RWPE2 (cell line): ENCODE results near the gene TCF12.
A peak's percentile ranks its signal among the peaks of the same experiment; 100 is the strongest.

Experiments
- ATAC-seq: fragments of 200-7000 bp; cut with Tn5 transposase; 3 replicates; pipeline ENCODE4 v1.9.1; 2021; ENCODE audit warnings: low read depth
- DNase-seq: peaks from one replicate; pipeline ENCODE4 v3.0.0-alpha.2; 2020; ENCODE audit warnings: low spot score
- H3K27ac ChIP-seq: fragments of 450-650 bp; 2 replicates; pipeline ENCODE4 v1.5.1; 2017; ENCODE audit warnings: mild to moderate bottlenecking; ENCODE audit not compliant: poor library complexity, severe bottlenecking
- H3K27me3 ChIP-seq: fragments of 250-450 bp; sonication (Bioruptor Pico); 2 replicates; pipeline ENCODE4 v1.5.1; 2021; ENCODE audit warnings: mild to moderate bottlenecking, moderate library complexity; ENCODE audit not compliant: insufficient read depth, poor library complexity, severe bottlenecking
- H3K36me3 ChIP-seq: fragments of 250-450 bp; sonication (Bioruptor Pico); 2 replicates; pipeline ENCODE4 v1.5.1; 2020; ENCODE audit warnings: low read depth, mild to moderate bottlenecking, moderate library complexity
- H3K4me1 ChIP-seq: fragments of 250-450 bp; sonication (Bioruptor Pico); 2 replicates; pipeline ENCODE4 v1.5.1; 2021; ENCODE audit warnings: mild to moderate bottlenecking, moderate library complexity; ENCODE audit not compliant: insufficient read depth, poor library complexity, severe bottlenecking
- H3K4me3 ChIP-seq: fragments of 250-450 bp; sonication (Bioruptor Pico); 2 replicates; pipeline ENCODE4 v1.5.1; 2021; ENCODE audit warnings: mild to moderate bottlenecking, moderate library complexity; ENCODE audit not compliant: severe bottlenecking
- H3K9me3 ChIP-seq: fragments of 250-450 bp; sonication (Bioruptor Pico); 2 replicates; pipeline ENCODE4 v1.5.1; 2021; ENCODE audit warnings: mild to moderate bottlenecking, moderate library complexity; ENCODE audit not compliant: severe bottlenecking
- TF ChIP-seq, protein P1 (sequence below): fragments of 450-650 bp; IDR thresholded peaks from one replicate; pipeline ENCODE4 v1.5.1; 2017; ENCODE audit warnings: mild to moderate bottlenecking, moderate library complexity; ENCODE audit not compliant: poor library complexity, severe bottlenecking

The TCF12 gene

DNA sequence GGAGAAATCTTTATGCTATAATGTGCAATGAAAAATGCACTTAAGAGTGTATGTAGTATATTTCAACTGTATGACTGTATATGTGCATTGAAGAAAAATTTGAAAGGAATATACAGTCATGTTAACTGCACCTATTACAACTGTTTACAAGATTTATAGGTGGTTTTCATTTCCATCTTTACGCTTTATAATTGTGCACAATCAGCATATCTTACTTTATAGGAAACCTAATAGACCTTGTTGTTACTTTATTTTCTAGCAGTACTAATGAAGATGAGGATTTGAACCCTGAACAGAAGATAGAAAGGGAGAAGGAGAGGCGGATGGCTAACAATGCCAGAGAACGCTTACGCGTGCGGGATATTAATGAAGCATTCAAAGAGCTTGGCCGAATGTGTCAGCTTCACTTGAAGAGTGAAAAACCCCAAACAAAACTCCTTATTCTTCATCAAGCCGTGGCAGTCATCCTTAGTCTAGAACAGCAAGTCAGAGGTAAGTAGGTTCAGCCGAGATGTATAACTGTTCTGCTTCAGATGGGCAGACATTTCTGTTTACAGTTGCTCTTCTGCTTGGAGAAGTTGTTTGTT lies 354.4 kb downstream of the TCF12 start:
- no peaks in the 10 kb centered on the region for H3K9me3 ChIP-seq
- DNase-seq: no peak
- ATAC-seq: no peak
- no peaks in the 10 kb centered on the region for H3K4me1 ChIP-seq
- H3K27me3 ChIP-seq: no peaks in the 10 kb centered on the region
- no peak overlapping the region for H3K27ac ChIP-seq
- TF ChIP-seq, protein P1, sequence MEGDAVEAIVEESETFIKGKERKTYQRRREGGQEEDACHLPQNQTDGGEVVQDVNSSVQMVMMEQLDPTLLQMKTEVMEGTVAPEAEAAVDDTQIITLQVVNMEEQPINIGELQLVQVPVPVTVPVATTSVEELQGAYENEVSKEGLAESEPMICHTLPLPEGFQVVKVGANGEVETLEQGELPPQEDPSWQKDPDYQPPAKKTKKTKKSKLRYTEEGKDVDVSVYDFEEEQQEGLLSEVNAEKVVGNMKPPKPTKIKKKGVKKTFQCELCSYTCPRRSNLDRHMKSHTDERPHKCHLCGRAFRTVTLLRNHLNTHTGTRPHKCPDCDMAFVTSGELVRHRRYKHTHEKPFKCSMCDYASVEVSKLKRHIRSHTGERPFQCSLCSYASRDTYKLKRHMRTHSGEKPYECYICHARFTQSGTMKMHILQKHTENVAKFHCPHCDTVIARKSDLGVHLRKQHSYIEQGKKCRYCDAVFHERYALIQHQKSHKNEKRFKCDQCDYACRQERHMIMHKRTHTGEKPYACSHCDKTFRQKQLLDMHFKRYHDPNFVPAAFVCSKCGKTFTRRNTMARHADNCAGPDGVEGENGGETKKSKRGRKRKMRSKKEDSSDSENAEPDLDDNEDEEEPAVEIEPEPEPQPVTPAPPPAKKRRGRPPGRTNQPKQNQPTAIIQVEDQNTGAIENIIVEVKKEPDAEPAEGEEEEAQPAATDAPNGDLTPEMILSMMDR: no peak
- H3K36me3 ChIP-seq: peaks cover 31% of the 10 kb centered on the region
- H3K4me3 ChIP-seq: no peak overlapping the region

DNA sequence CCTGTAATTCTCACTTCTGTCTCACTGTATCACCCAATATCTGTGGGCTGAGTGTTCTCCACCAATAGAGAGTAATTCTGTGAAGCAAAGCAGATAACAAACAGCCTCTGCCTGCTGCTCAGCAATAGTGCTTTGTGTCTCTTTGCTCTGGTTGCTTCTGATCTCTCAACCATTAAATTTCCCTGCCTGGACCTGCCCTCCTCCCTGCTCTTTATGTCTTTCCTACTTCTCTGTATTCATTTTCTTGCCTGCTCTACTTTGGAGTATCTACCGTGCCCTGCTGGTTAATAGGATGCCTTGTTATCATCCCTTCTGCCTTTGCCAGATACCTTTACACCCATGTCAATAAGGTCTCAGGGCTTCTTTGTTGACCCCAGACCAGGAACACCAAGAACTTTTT lies 355.0 kb downstream of the TCF12 start:
- no peaks in the 10 kb centered on the region for H3K9me3 ChIP-seq
- TF ChIP-seq, protein P1: no peak
- no peaks in the 10 kb centered on the region for H3K4me1 ChIP-seq
- H3K27ac ChIP-seq: no peak overlapping the region
- H3K4me3 ChIP-seq: no peak overlapping the region
- peaks cover 31% of the 10 kb centered on the region for H3K36me3 ChIP-seq
- H3K27me3 ChIP-seq: no peaks in the 10 kb centered on the region
- DNase-seq (no peak), ATAC-seq (peak; percentile 14; the same call in 1 of the 3 replicates)

DNA sequence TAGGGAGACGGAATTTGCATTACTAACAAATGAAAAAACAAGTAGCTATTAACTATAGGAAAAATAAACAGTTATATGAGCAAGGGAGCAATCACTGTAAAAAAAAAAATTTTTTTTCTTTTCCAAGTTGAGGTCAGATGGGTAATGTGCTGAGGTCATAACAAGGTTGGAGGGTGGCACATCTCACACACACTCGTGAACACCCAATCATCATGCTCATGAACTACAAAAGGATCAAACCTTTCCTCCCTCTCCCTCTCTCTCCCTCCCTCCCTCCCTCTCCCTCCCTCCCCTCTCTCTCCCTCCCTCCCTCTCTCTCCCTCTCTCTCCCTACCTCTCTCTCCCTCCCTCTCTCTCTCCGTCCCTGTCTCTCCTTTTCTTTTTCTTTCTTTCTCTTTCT lies 360.0 kb downstream of the TCF12 start:
- no peaks in the 10 kb centered on the region for H3K4me1 ChIP-seq
- H3K9me3 ChIP-seq: no peaks in the 10 kb centered on the region
- H3K27me3 ChIP-seq: no peaks in the 10 kb centered on the region
- no peak overlapping the region for H3K27ac ChIP-seq
- H3K36me3 ChIP-seq: peaks cover 42% of the 10 kb centered on the region
- TF ChIP-seq, protein P1: no peak
- ATAC-seq (no peak), DNase-seq (no peak)
- no peak overlapping the region for H3K4me3 ChIP-seq

DNA sequence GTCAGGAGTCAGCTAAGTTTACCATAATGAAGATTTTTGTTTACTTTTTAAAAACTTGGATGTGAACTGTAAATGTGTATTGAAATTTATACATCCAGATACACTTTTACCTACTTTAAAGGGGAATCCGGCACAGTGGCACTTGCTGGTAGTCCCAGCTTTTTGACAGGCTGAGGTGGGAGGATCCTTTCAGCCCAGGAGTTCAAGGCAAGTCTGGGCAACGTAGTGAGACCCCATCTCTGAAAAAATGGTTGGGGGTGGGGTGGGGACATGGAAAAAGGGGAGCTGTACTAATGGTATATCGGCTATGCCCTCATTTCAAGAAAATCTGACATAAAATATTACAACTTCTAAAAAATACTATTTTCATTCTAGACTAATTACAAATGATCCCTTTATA lies 362.0 kb downstream of the TCF12 start:
- ATAC-seq (no peak), DNase-seq (no peak)
- TF ChIP-seq, protein P1: no peak
- H3K4me3 ChIP-seq: no peak overlapping the region
- H3K27ac ChIP-seq: no peak overlapping the region
- H3K27me3 ChIP-seq: no peaks in the 10 kb centered on the region
- peaks cover 38% of the 10 kb centered on the region for H3K36me3 ChIP-seq
- no peaks in the 10 kb centered on the region for H3K9me3 ChIP-seq
- H3K4me1 ChIP-seq: no peaks in the 10 kb centered on the region

DNA sequence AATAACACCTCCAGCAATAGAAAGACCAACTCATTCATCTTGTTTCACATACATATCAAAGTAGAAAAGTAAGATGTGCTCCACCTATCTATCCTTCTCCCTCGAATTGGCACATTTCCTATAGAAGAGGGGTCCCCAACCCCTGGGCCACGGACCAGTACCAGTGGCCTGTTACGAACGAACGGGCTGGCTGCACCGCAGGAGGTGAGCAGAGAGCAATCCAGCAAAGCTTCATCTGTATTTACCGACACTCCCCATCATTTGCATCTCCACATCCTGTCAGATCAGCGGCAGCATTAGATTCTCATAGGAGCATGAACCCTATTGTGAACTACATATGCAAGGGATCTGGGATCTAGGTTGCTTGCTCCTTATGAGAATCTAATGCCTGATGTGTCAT lies 362.9 kb downstream of the TCF12 start:
- ATAC-seq: no peak
- TF ChIP-seq, protein P1: no peak
- Histone ChIP-seq H3K4me3 (no peak overlapping the region), H3K27me3 (no peaks in the 10 kb centered on the region), H3K9me3 (no peaks in the 10 kb centered on the region), H3K36me3 (peaks cover 40% of the 10 kb centered on the region), H3K27ac (no peak overlapping the region), H3K4me1 (no peaks in the 10 kb centered on the region)
- no peak for DNase-seq
